ENCODE data around the gene BICC1.

BICC1 gene

DNA sequence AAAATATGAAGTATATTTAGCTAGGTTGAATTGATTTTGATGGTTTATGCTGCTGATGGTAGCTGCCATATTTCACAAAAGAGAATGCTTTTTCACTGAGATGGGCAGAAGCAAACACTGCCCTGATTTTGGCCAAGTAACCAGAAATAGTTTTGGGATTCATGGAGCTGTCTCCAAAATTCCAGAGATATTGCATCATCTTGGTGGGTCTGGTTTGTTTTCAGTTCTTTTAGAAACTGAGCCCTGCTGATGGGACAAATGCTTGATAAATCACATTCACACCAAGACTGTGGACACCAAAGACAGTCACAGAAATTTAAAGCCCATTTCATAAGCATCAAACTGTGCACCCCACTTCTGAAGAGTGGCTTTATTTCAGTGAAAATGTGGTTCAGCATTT is 140.5 kb downstream of the BICC1 start:
- DNase-seq = no peak

DNA sequence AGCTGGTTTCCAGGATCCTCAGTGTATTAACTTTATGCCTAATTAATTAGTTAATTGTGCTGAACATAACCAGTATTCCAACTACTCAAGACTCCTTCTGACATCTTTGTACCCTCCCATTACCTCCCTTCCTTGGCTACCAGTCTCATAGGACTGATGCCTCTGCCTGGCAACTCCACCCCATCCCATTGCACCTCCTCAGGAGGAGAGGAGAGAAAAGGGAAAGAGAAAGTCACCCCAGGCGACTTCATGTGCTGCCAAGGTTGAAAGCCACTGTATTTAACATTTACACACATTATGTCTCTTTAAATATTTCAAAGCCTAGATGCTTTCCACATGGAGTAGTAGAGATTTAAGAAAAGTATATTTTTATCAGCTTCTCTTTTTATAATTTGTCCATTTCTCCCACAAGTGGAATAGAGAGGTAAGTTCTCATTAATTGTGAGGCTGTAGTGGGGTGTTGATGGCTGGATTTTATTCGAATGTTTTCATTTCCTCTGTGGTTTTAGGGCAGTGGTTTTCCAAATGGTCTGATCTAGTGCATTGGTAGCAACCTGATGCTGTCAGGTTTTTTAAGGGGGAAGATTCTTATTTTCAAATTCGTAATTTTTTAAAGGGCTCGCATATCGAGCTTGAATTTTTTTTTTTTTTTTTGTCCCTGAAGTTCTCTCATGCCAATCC is 148.0 kb downstream of the BICC1 start:
- no peak for DNase-seq

DNA sequence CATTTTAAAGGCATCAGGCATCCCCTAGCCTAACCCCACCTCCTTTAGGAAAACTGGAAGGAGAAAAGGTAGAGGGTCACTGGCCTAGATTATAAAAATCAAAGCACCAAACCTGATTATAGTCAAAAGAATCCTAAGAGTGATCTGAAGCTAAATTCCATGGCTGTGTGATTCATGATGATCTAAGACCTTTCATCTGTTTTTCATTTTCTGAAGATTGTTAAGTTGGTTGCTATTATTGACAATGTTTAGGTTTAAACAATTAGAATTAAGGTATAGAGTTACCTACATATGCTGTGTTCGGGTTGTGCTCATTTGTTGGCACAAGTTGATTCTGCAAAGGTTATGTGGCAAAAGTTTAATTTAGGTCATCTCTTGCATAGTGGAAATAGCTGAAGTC is 148.7 kb downstream of the BICC1 start:
- DNase-seq = no peak

DNA sequence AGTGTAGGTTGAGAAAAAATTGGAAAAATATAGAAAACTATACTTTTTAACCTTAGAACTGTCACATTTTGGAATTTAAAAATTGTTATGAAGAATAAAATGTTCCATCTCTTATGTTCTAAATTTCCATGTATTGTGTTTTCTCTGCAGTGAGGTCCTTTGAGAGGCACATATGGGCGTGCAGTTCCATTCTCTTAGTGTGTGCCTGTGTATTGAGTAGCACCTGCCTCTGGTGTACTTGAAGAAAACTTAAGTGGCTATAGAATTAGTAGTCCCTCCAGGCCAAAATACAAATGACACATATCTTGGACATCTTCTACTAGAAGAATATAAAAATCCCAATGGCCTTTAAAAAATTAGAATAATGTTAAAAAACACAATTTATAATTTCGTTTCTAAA is 149.2 kb downstream of the BICC1 start:
- DNase-seq = no peak

DNA sequence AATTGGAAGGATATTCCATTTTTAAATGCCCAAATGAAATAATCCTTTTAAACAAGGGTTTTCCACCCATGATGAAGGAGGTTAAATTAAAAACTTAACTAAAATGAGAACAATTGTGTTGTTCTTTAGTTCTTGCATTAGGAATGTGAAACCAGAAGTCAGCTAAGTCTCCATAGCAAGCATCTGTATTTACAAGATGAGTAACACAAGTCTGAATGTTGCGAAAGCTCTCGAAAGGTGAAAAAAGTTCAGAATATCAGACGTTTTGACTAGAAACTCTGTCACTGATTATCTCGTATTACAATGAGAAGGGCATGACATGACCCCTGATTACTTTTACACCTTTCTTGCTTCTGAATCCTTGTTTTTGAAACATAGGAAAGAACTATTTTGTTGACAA is 149.6 kb downstream of the BICC1 start:
- no peak for DNase-seq

DNA sequence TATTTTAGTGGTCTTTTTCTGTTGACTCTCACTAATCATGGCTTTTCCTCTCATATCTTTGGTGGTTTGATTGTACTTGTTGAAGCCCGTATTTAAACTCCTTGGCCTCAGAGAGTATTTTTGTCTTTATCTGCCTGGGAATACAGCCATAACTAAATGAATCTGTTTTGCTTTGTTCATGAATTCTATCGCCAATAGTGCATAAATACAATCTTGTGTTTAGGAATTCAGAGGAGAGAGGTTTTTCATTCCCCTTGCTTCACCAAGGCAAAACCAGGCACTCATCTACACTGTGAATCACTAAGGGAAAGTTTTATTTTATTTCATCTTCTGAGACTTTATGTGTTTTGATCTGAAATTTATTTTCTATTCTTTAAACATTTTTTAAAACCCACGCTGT is 152.7 kb downstream of the BICC1 start:
- DNase-seq = no peak

DNA sequence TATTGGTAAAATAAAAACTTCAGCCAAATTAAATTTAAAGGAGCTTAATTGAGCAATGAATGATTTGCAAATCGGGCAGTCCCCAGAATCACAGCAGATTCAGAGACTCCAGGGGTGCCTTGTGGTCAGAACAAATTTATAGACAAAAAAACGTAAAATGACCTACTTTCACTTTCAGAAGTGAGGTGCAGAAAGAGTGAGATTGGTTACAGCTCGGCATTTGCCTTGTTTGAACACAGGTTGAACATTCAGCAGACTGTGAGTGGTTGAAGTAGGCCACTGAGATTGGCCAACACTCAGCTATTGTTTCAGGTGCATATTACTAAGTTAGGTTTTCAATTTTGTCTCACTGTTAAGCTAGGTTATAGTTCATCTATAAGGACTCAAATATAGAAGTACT is 153.4 kb downstream of the BICC1 start:
- DNase-seq = no peak

DNA sequence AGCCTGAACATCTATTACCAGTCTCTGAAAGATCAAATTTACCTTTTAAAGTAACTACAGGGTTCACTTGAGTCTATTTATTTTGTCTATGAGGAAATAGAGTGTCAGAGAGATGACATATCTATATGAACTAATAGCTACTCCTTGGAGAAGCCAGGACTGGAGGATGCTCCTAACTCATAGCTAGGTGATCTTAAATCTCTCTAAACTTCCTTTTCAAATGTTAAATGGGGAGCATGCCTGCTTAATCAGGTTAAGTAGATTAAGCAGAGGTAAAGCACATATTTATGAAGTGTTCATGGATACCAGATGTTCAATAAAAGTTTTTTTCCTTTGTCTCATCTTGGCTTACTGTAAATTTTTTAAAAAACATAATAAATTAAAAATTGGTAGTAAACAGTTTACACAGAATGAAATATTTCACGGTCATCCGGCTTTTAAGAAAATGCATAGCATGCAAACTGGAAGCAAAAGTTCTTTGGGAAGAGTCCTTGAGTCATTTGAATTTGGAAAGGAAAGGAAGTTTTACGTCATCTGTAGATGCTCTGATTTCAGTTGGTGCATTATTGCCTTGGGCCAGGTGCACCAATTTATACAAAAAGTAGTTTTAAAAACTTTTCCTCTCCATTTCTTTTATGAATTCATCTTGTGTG is 155.1 kb downstream of the BICC1 start:
- DNase-seq = no peak

DNA sequence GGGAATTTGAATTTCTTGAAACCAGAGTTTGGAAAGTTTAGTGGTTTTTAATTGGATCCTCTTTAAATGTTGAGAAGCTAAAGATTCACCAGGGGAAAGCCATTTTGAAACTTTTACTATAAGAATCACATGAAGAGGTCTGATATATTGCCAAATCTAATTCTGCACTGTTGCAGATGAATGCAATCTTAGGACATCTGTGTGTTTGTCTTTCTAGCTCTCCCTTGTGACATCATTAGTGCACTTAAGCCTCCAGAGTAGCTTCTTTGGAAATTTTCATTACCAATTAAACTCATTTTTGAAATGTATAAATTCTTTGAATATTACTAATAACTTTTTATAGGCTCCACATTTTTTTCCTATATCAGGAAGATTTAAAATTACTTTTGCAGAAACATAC is 160.2 kb downstream of the BICC1 start:
- no peak for DNase-seq

DNA sequence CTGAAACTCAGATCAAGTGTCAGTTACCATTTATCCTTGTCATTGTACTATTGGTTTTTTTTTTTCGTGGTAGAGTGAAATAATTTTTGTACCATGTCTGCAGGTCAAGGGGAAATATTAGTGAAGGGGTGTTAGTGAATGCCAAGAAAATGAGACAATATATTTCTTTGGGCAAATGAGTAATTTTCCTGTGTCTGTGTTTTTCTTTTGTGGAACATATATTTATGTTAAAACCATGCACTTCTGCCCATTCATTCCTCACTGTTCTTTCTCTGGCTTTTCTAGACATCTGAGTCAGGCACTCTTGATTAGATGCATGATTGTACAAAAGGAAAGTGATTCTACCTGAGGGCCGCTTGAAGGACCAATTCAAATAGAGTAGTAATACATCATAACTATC is 161.6 kb downstream of the BICC1 start:
- DNase-seq = no peak

DNA sequence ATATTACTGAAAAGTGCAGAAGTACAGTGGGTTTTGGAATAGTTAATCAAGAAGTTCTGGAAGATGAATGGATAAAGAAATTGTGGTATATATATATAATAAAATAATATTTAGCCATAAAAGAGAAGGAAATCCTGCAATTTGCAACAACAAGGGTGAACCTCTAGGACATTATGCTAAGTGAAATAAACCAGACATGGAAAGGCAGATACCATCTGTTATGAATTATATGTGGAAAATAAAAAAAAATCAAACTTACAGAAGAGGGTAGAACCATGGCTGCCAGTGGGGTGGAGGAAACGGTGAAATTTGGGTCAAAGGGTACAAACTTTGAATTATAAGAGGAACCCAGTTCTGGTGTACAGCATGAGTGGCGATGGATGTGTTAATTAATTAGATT is 162.6 kb downstream of the BICC1 start:
- DNase-seq = no peak

DNA sequence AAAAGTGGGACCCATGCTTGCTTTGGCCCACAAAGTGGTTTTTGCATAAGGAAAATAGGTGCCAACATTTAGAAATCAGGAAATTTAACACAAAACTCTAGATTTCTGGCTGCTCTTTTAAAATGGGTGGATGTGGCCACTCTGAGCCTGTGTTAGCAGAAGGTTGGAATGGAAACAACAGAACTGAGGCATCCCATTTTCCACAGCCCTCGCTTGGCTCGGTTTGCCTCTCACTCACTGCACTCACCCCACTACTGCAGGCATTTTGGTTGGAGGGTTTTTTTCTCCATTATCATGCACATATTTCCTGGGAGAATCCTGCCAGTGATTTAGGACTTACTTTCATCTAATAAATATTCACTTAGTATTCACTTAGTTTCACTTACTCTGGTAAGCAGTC is 178.9 kb downstream of the BICC1 start:
- no peak for DNase-seq

DNA sequence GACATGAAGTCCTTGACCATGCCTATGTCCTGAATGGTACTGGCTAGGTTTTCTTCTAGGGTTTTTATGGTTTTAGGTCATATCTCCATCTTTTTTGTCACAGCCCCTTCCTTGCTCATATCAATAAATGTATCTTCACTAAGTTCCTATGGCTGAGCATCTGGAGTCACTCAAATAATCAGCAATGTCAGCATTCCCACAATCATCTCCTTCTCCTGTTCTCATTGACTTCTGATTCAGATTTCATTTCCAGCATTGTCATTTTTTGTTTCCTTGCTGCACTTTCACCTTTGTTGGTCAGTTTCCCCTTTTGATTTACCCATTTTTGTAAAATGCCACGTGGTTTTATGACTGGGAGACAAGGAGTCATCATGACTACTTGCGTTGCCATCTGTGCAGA is 181.2 kb downstream of the BICC1 start:
- DNase-seq = no peak

DNA sequence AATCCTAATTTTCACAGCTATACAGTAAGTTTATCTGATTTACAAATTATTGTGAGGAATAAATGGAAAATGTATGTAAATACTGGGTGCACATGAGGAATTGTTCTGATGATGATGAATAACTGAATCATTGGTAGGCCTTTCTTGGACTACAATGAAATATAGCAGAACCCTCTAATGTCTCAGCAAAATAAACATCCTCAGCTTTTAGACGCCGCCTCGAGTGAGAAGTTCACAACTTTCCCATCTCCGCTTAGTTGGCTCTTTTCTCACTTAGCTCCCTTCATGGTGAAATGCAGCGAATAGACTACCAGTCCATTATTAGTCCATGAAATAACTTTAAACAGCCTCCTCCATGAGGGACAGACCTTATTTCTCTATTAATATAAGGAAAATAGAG is 182.3 kb downstream of the BICC1 start:
- no peak for DNase-seq

DNA sequence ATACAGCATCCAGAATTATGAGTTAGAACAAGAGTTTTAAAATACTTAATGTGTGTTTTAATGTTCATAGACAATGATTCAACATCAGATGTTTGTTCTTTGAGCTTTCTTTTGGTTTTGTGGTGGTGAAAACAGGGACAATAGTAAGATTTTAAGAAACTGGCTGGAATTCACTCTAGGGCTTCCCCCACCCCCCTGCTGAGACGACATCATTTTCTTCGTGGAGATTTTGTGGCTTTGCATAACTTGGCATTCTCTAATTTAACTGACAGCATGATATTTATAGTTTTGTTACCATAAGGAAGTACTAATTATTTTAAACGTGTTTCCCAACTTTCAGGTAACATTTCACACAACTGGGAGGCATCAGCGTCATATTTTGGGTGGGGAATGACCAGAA is 184.1 kb downstream of the BICC1 start:
- DNase-seq = no peak

DNA sequence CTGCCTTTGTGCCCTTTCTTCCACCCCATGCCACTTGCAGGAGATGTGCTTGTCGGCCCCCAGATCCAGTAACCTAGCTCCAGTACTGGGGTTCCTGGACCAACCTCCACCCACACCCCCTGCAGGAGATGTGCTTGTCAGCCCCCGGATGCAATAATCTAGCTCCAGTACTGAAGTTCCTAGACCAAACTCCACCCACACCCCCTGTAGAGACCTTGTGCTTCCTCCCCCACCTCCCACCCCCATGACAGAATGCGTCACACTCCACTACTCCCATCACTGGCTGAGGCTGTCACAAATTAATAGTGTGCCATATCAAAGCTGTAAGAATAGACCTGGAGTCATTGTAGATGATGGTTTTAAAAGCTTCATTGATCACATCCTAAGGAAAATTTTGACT is 185.0 kb downstream of the BICC1 start:
- DNase-seq = no peak

DNA sequence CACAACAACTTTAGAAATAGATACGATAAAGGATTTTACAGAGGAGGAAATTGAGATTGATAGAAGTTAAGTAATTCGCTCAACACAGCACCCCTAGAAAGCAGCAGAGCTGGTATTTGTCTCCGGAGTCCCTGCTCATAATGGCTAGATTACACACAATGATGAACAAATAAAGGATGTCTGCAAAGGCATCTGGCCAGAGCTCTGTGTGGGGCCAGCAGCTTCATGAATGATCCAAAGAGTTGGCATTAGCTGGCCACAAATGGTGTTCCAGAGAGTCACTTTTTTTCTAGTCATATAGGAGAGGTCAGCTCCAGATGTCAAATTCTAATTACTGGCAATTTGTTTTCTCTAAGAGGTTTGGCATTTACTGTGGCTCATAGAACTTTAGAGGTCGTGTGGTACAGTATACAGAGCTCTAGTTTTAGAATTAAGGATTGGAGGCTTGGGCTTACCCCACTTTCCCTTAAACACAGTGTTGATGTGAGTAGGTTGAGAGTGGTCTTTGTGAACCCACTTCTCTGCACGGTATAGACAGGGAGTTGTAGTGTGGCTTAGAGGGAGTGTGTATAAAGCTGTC is 186.2 kb downstream of the BICC1 start:
- DNase-seq = no peak

DNA sequence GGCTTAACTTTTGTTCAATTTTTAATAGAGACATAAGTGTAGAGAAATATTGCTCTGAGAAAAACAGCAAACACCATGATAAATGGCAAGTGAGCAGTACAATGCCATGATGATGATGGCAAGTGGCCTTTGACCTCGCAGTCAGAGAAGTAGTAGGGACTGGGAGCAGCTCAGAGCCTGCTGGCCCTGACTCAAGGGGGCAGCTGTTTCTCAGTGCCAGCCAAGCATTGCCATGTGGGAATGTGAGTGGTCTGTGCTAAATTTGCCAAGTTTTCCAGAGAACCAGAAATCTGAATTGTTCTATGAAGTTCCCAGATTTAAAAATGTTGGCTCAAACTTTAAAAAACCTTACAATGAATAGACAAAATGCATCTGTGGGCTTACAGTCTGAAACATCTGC is 187.9 kb downstream of the BICC1 start:
- DNase-seq = no peak

DNA sequence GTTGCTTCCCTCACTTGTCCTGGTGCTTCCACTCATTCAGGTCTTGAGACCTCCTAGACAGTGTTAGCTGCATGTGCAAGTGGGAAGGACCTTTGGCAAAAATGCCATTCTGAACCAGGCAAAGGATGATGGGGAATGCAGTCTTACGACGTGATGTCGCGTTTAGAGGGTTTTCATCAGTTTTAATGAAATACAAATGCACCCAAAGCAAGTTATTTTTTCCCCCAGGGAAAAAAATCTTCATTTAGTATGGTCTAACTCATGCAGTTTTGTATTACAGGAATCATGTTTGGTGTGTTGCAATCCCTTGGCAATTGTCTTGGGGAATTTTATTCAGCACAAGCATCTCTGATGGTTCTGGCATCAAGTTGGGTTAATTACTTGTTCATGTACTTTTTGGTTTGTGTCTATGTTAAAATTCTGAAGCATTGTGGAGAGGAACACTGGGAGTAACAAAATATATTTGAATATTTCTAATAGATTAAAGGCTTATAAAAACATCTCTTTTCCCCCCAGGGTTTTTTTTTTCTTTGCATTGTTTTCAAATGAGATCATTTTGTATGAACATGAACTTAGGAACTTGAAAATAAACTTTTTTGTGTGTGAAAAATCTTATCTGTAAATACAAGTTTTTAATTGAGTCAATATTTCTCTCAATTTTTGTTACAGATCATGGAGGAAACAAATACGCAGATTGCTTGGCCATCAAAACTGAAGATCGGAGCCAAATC is 188.9 kb downstream of the BICC1 start:
- DNase-seq = no peak

DNA sequence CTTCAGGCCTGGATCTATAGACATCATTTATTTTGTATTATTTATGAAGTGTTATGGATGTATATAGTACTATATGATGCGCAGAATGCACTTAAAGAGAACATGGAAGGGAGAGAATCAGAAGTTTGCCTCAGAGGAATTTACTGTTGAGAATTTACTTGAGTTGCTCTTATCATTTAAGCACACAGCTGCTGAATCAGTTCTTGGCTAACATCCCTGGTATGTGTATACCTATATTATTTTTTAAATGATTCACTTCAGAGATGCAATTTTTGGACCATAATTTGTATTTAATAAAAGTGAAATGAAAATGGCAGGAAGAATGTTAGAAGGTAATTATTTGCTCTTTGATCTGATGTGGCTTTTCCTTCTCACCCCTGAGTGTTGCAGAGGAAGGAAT is 191.6 kb downstream of the BICC1 start:
- DNase-seq = no peak

DNA sequence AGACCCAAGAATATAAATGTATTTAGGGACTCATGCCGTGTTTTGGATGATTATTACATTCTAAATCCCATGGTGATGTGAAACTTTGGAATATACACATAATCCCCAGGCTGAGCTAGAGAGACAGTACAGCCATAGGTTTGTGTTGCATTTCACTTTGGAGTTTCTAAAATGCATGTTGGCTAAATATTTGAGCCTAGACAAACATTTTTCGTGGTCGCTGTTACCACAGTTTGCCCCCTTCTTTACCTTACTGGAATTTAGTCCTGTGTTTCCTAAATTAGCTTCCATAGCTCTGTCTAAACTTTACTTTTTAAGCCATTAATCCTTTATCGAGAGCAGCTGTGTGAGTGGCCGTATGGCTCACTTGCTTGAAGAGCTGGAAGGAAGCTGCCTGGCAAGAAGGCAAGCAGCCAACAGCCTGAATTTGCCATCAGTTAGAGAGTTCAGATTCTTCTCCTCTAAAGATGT is 192.0 kb downstream of the BICC1 start:
- DNase-seq = no peak

DNA sequence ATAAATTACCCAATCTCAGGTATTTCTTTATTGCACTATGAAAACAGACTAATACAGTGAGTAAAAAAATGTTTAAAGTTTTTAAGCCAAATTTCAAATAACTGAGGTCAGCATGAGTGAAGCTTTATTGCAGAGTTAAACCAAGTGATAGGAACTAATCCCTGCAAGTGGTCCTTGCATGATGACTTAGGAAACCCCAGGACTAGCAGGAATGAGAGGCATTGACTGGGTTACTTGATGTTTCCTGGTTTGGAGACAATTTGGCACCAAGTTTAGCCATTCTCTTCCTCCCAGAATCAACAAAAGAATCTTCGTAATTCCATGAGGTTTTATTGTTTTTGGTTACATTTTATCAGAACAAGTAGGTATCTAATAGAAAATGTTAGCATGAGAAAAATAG is 194.2 kb downstream of the BICC1 start:
- no peak for DNase-seq

DNA sequence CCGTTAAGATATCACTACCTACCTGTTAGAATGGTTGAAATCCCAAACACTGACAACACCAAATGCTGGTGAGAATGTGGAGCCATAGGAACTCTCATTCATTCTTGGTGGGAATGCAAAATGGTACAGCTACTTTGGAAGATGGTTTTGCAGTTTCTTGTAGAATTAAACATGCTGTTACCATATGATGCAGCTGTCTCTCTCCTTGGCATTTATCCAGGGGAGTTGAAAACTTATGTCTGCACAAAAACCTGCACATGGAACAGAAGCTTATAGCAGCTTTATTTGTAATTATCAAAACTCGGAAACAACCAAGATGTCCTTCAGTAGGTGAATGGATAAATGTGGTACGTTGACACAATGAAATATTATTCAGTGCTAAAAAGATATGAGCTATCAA is 199.5 kb downstream of the BICC1 start:
- DNase-seq = no peak

DNA sequence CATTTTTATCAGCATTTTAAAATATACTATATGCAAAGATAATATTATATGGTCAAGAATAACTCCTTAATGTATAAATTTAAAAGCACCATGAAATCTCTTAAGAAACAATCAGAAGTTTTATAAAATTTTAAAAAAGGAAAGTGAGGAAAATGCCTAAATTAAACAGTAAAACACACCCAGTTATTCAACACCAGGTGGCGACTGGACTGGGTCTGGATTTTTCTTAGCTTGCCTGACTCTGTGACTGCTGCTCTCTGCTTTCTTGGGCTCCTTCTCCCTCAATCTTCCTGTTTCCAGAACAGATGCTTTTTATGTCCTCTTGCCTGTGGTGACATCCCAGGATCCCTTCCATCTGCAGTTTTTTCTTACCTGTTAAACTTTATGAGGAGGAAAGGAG is 200.3 kb downstream of the BICC1 start:
- no peak for DNase-seq

Measured in SHP77 treated with DMSO at 0.1 percent for 48 hours (cell line).